Testis (tissue), 3 donors: ENCODE results near the gene HORMAD2. TPM values are rescaled to one million over a fixed set of nuclear protein-coding genes. Genes with fewer than 3 reads are reported as not detected.
"Not testable (repeated sequence)": the region's sequence is repeated elsewhere in the genome, so short reads cannot be mapped to it uniquely, and the experiment has no call there.

Source experiments
- DNase-seq: peaks from one replicate; pipeline ENCODE4 v3.0.0-alpha.2; 2019
- H3K27ac ChIP-seq, 2 donors: fragments of 200-600 bp; sonication (generic); one replicate each; pipeline ENCODE4 v1.5.1; 2019
- H3K27me3 ChIP-seq: fragments of 200-600 bp; sonication (generic); one replicate; pipeline ENCODE4 v1.5.1; 2019
- H3K36me3 ChIP-seq: fragments of 200-600 bp; sonication (generic); one replicate; pipeline ENCODE4 v1.5.1; 2017; ENCODE audit warnings: low read depth; ENCODE audit errors: missing control alignments
- H3K4me1 ChIP-seq: fragments of 200-600 bp; sonication (generic); one replicate; pipeline ENCODE4 v1.5.1; 2019
- H3K4me3 ChIP-seq, 2 donors: fragments of 200-600 bp; sonication (generic); one replicate each; pipeline ENCODE4 v1.5.1; 2017 to 2019
- H3K9me3 ChIP-seq: fragments of 200-600 bp; sonication (generic); one replicate; pipeline ENCODE4 v1.5.1; 2017
- CTCF ChIP-seq, 3 experiments: fragments of 450-650 bp in 2 of 3; fragments of 200-600 bp in 1 of 3; sonication (generic) in 1 of 3; IDR thresholded peaks; one replicate each; pipeline ENCODE4 v1.5.1; 2016 to 2019; ENCODE audit warnings: antibody characterized with exemption in 3 of 3, mild to moderate bottlenecking in 2 of 3, moderate library complexity in 1 of 3
- POLR2A ChIP-seq: fragments of 450-650 bp; IDR thresholded peaks from one replicate; pipeline ENCODE4 v1.6.1; 2017; ENCODE audit warnings: antibody characterized with exemption, mild to moderate bottlenecking, moderate library complexity
- WGBS, 2 donors: methylation state at CpG; one replicate each; pipeline ENCODE4 v1.1.5; 2018; 5-methylcytosine and 5-hydroxymethylcytosine counted together
- intact Hi-C: fragments of 100-400 bp; cut with DNase I; formaldehyde crosslinking; loops from one replicate; pipeline ENCODE4 v1.15.1; 2023; ENCODE audit warnings: low total_unique reads
- polyA plus RNA-seq: library from polyadenylated mRNA; stranded (reverse); fragments of 350-450 nt; fragmentation: Illumina TruSeq; extraction: RNeasy Lipid Tissue Mini Kit (QIAGEN cat#74804); gene quantifications from one replicate; pipeline ENCODE4 v1.2.3, GENCODE V29; 2014; ENCODE audit warnings: low read depth, low replicate concordance; ENCODE audit not compliant: insufficient read depth
- total RNA-seq, 2 donors: library from RNA; depleted of rRNA; stranded (reverse); fragments of >200 nt; gene quantifications; one replicate each; pipeline ENCODE4 v1.2.3, GENCODE V29; 2016

HORMAD2 gene
- total and polyA plus RNA-seq, 3 donors from 2014 or later = 14.7 to 45.2 (median 24.2) TPM

- no peaks in the 10 kb centered on the region for H3K36me3 ChIP-seq
- H3K9me3 ChIP-seq = no peaks in the 10 kb centered on the region
- intact Hi-C loops = no loop called here
- no peaks in the 10 kb centered on the region for H3K27me3 ChIP-seq
- no peak overlapping the region for H3K27ac ChIP-seq
- H3K4me3 ChIP-seq = no peak overlapping the region
- no peak for DNase-seq
- WGBS, 2 donors = 65 to 74% methylated on average over 10 of the region's 10 CpGs
- no peaks in the 10 kb centered on the region for H3K4me1 ChIP-seq
- no peak for TF ChIP-seq CTCF (IDR thresholded peaks at IDR 0.05)
- no peak for TF ChIP-seq POLR2A
Observed at GRCh38 chr22:30054067-30054763, 26.0 kb upstream of the HORMAD2 start.

GRCh38 chr22:30054764-30055069 lies 25.5 kb upstream of the HORMAD2 start:
- intact Hi-C loops = no loop called here
- DNase-seq = no peak

GRCh38 chr22:30056015-30056414 lies 24.2 kb upstream of the HORMAD2 start:
- H3K9me3 ChIP-seq = no peaks in the 10 kb centered on the region
- no peak overlapping the region for H3K27ac ChIP-seq
- H3K4me3 ChIP-seq = no peak overlapping the region
- no peaks in the 10 kb centered on the region for H3K36me3 ChIP-seq
- WGBS, 2 donors = 63 to 78% methylated on average over 1 of the region's 1 CpG
- no peak for DNase-seq
- TF ChIP-seq POLR2A = no peak
- TF ChIP-seq CTCF (IDR thresholded peaks at IDR 0.05) = no peak
- no peaks in the 10 kb centered on the region for H3K27me3 ChIP-seq
- H3K4me1 ChIP-seq = no peaks in the 10 kb centered on the region
- intact Hi-C loops = no loop called here

More at GRCh38 chr22:30054764-30055069, 25.5 kb upstream of the HORMAD2 start:
- Histone ChIP-seq H3K27me3 (no peaks in the 10 kb centered on the region), H3K4me3 (no peak overlapping the region), H3K36me3 (no peaks in the 10 kb centered on the region), H3K27ac (no peak overlapping the region), H3K9me3 (no peaks in the 10 kb centered on the region), H3K4me1 (no peaks in the 10 kb centered on the region)
- no peak for TF ChIP-seq CTCF (IDR thresholded peaks at IDR 0.05)
- no peak for TF ChIP-seq POLR2A

- H3K27me3 ChIP-seq = no peaks in the 10 kb centered on the region
- H3K4me1 ChIP-seq = no peaks in the 10 kb centered on the region
- intact Hi-C loops = no loop called here
- no peaks in the 10 kb centered on the region for H3K9me3 ChIP-seq
- no peak for DNase-seq
- H3K4me3 ChIP-seq = no peak overlapping the region
- 78 to 94% methylated on average over 1 of the region's 1 CpG for WGBS, 2 donors
- TF ChIP-seq CTCF (IDR thresholded peaks at IDR 0.05) (no peak), POLR2A (no peak)
- H3K27ac ChIP-seq = no peak overlapping the region
- H3K36me3 ChIP-seq = no peaks in the 10 kb centered on the region
Observed at GRCh38 chr22:30057375-30057774, 22.9 kb upstream of the HORMAD2 start.

- H3K9me3 ChIP-seq, DNase-seq, H3K27me3 ChIP-seq, H3K36me3 ChIP-seq, intact Hi-C loops, H3K4me1 ChIP-seq, H3K4me3 ChIP-seq, H3K27ac ChIP-seq: not testable (repeated sequence)
- WGBS, 2 donors = 69 to 92% methylated on average over 9 to 20 of the region's 22 CpGs
Observed at GRCh38 chr22:30059346-30060020, 20.8 kb upstream of the HORMAD2 start.

- H3K4me3 ChIP-seq, DNase-seq, H3K36me3 ChIP-seq, intact Hi-C loops, H3K4me1 ChIP-seq, H3K27ac ChIP-seq, H3K9me3 ChIP-seq, H3K27me3 ChIP-seq: not testable (repeated sequence)
- WGBS, 2 donors = 96 to 98% methylated on average over 6 of the region's 6 CpGs
Observed at GRCh38 chr22:30061094-30061493, 19.2 kb upstream of the HORMAD2 start.
